GM18520 (cell line): ENCODE data around the gene CDK5RAP3.
A peak's percentile ranks its signal among the peaks of the same experiment; 100 is the strongest.
"Not testable (repeated sequence)": the region's sequence is repeated elsewhere in the genome, so short reads cannot be mapped to it uniquely, and the experiment has no call there.

ENCODE experiments used
- ATAC-seq: cut with Tn5 transposase; IDR thresholded peaks from one replicate; pipeline ENCODE4 v1.9.1; 2021; ENCODE audit not compliant: unreplicated experiment

Gene CDK5RAP3, protein sequence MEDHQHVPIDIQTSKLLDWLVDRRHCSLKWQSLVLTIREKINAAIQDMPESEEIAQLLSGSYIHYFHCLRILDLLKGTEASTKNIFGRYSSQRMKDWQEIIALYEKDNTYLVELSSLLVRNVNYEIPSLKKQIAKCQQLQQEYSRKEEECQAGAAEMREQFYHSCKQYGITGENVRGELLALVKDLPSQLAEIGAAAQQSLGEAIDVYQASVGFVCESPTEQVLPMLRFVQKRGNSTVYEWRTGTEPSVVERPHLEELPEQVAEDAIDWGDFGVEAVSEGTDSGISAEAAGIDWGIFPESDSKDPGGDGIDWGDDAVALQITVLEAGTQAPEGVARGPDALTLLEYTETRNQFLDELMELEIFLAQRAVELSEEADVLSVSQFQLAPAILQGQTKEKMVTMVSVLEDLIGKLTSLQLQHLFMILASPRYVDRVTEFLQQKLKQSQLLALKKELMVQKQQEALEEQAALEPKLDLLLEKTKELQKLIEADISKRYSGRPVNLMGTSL

DNA sequence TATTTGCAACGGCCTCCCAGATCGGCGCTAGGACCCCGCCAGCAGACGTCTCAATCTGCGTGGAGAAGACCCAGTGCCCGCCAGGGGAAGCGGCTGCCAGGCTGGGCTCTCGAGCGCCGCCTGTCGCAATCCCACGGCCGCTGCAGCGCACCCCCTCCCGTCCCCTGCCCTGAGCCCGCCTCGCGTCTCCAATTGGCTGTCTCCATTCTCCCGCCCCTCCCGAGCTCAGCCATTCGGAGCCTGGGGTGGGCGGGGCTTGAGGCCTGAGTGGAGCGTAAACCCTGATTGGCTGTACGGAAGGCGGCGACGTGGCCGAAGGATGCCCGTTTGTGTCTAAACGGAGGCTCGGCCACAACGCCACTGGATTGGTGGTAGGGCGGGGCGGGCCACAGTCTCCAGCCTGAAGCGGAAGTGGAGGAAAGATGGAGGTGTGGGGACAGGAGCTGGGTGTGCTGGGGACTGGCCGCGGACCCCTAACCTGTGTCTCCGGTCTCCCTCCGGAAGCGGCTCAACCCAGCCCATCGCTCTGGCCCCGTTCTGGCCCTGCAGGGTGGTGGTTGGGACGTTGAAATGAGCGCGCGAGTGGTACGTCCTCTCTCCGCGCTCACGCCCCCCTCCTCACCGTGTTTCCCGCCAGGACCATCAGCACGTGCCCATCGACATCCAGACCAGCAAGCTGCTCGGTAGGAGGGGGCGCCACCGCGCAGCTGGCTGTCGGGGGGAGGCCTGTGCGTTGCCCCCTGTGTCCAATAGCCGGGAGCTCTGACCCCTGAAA lies at the start of gene CDK5RAP3:
Gene CDK5RAP3, plus strand, starts transcription at position 389 of the 775 bp plus-strand sequence. Its CDS starts 34 bp downstream, at position 423.
- ATAC-seq = peak; percentile 98

GRCh38 chr17:47924785-47925677 lies 45.9 kb upstream of the CDK5RAP3 start:
- ATAC-seq = no peak

DNA sequence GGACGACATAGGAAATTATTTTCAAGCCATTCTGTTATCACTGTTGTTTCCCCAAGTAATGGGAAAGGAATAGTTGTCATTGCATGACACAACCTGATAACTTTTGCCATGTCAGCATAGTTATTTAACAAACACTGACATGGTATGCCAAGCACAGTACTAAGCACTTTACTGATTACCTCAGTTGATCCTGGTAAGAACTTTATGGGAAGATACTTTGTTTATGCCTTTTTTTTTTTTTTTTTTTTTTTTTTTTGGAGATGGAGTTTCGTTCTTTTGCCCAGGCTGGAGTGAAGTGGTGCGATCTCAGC lies 45.3 kb upstream of the CDK5RAP3 start:
- ATAC-seq = no peak

DNA sequence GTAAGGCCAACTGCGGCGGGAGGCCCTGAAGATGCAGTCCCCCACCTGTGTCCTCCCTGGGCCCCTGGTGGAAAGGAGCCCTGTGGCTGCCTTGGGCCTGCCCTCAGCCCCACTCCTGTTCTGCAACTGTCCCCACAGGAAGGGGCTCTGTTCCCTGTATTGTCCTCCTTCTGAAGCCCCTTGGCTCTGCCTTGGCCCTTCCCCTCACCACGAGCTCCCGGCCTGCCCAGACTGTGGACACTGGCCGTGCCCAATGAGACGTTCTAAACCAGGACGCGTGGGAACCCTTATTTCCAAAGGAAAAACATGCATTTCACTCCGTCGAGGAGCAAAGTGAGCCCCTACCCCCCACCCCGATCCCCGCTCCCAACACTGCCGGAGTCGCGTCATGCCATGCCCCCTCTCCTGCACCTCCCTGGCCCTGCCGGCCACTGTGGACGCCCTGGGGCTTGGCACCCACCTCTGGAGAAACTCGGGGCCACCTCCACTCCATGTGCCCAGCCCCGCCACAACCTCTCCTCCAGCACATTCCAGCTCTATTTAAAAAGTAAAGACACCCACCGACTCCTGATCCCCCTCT lies 43.0 kb upstream of the CDK5RAP3 start:
- ATAC-seq = no peak

GRCh38 chr17:47928415-47928814 lies 42.5 kb upstream of the CDK5RAP3 start:
- ATAC-seq = no peak

- ATAC-seq = no peak
Observed at GRCh38 chr17:47929218-47930000, 41.5 kb upstream of the CDK5RAP3 start.

DNA sequence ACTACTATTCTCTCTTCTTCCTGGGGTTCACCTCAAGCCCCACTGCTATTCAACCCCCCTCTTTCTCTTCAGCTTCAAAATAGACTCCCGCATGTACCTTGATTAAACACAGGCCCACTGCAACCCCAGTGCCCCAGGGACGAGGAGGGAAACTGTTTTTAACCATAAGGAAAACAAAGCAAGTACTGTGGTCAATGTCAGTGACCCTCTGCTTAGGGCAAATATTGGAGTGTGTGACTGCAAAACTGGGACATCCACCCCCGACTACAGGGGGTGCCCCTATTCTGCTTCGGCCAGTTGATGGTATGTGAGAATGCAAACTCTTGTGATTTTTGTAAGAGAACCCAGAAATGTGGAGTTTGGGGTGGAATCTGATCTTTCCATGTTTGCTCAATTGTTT lies 39.1 kb upstream of the CDK5RAP3 start:
- ATAC-seq = no peak

DNA sequence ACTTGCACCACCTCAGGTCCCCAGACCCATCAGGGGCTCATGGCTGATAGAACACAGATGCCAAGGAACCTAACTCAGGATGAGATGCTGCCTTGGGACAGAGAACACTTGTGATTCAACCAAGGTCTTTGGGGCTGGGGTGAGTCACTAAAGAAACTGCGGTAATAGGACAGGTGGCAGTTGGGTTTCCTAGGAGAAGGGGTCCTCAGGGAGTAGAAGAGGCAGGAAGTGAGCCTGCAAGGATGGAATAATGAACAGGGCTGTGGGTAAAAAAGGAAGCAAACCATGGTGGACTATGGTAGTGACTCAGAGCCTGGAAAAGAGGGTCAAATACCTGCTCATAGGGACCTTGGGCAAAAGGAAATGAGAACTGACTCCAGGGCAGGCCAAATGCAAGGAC lies 36.1 kb upstream of the CDK5RAP3 start:
- no peak for ATAC-seq

- not testable (repeated sequence) for ATAC-seq
Observed at GRCh38 chr17:47935468-47935867, 35.4 kb upstream of the CDK5RAP3 start.

GRCh38 chr17:47935961-47936360 lies 35.0 kb upstream of the CDK5RAP3 start:
- ATAC-seq = no peak

- ATAC-seq = no peak
Observed at GRCh38 chr17:47937941-47938340, 33.0 kb upstream of the CDK5RAP3 start.

DNA sequence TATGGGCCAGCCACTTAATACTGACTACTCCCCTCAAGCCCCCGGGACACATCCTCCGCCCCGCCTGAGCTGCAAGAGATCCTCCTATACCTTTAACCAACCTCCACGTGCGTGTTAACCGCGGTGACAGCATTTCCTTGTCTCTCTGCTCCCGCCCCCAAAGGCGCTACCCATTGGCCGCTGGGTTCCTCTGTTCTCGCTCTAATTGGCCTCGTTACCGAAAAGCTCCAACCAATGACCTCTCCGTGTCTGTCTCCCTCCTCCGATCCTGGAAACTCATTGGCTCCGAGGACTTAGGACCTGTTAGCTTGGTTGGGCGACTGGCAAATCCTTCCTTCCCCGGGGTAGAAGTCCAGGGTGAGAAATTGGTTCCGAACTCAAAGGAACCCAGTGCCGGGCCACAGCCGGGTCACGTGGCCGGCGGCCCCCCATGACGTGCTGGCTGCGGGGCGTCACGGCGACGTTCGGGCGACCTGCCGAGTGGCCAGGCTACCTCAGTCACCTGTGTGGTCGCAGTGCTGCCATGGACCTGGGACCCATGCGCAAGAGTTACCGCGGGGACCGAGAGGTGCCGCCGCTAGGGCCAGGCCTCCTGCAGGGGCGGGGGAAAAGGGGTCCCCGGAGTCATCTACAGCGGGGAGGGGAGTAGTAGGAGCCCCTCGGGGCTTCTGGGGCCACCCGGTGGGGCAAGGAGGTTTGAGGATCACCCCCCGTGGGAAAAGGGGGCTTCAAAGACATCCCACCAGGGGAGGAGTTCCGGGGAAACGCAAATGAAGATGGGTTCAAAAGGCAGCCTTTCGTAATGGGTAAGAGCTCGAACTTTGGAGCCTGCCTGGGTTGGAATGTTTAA lies 29.4 kb upstream of the CDK5RAP3 start, which contains the start of gene PNPO:
Gene PNPO, plus strand, starts transcription at position 326 of the 850 bp plus-strand sequence. Its CDS starts 105 bp downstream, at position 431.
- ATAC-seq = peak; percentile 95

DNA sequence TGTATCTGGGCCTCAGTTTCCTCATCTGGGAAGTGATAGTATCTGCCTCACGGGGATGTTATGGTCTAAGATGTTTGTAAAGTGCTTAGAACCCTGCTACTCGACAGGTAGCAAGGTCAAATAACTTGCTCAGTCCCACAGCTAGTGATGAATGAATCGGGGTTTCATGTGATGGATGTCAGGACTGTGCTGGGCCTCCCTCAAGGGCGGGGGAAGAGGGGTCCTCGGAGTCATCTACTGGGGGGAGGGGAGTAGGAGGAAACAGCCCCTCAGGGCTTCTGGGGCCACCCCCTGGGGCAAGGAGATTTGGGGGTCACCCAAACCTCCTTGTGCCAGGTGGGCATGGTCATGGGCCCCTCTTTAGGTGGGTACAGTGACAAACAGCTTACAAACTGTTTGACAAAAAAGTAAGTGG lies 28.8 kb upstream of the CDK5RAP3 start:
- ATAC-seq = no peak

- ATAC-seq = no peak
Observed at GRCh38 chr17:47942568-47942967, 28.3 kb upstream of the CDK5RAP3 start.

DNA sequence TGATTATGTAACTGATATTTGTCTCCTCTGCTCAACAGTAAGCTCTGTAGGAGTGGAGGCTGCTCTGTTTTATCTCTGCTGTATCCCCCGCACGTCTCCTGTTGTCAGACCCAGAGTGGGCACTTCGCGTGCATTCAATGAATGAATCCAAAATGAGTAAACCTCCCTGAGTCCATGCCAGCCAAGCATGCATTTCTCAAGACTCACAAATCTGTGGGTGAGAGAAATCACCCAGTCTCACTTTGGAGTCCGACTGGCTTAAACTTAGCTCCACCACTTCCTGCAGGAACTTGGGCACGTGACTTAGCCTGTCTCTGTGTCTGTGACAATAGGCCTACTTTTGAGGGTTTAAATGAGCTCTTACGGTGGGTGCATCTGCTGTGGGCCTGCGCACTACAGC lies 25.8 kb upstream of the CDK5RAP3 start:
- ATAC-seq = no peak

GRCh38 chr17:47945529-47946508 lies 25.1 kb upstream of the CDK5RAP3 start:
- ATAC-seq = no peak

DNA sequence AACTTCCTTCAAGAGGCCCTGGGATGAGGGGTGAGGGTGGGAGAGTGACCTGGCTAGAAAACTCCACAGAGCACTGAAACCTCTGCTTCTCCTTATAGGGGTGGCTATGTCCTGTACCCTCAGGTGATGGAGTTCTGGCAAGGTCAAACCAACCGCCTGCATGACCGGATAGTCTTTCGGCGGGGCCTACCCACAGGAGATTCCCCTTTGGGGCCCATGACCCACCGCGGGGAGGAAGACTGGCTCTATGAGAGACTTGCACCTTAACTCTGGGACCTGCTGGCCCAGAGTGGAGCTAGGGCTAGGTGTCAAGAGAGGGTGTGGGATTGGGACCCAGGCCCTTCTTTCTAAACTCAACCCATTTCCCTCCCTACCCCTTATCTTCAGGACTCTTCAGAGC lies 24.4 kb upstream of the CDK5RAP3 start:
- ATAC-seq = no peak

GRCh38 chr17:47946929-47947397 lies 23.9 kb upstream of the CDK5RAP3 start:
- peak; percentile 63 for ATAC-seq
